GM18873 (cell line): ENCODE results near the gene IFIT1B.

Experiments
- ATAC-seq: cut with Tn5 transposase; IDR thresholded peaks from one replicate; pipeline ENCODE4 v1.9.1; 2021; ENCODE audit warnings: mild to moderate bottlenecking, moderate library complexity, moderate number of reproducible peaks; ENCODE audit not compliant: unreplicated experiment, low FRiP score

Gene IFIT1B

DNA sequence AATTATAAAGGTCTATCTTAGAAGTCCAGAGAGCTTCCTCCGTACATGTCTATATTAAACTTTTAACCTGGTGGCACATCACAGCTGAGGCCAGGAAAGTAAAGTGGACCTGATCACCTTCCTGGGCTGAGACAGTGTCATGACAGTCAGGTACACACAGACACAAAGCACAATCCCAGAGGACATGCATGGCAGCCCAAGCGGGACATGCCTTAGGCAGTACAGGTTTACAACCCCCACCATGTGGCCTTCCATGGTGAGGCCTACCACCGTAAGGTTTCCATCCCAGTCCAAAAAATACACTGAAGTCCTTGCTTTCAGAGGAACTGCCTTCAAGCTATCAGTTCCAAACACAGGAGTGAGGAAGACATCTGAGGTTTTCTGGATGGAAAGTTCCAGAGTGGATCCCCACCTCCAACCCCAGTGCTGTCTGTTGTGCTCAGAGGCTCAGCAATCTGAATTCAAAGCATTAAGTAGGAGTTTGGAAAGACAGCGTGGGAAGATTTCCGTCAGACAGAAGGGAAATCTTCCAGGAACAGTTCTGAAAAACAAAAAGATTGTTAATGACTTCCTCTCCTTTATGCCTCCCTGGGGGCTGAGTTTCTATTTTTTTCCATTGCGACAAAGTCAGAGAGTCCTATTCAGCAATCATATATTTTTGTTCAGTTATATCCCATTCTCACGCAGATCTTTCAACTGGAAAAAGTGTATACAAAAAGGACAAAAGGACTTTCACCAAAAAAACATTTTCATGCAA, 30.0 kb upstream of the IFIT1B start:
- no peak for ATAC-seq

DNA sequence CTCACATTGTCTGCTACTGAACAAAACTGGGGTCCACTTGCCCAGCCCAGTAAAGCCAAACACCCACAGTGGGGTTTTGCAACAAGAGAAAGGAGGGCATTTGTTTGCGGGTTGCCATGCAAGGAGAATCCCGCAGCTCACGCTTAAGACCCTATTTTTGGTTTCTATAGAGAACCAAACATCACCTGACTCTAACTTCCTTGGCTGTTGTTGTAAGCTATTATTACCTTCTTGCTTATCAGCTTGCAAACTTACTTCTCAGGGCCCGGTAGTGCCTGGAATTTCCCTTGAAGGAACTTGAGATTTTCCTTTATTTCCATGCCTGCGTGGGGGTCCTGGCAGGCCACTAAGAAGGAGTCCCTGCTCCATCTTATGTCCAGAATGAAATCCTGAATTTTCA, 29.4 kb upstream of the IFIT1B start:
- ATAC-seq, result no peak

DNA sequence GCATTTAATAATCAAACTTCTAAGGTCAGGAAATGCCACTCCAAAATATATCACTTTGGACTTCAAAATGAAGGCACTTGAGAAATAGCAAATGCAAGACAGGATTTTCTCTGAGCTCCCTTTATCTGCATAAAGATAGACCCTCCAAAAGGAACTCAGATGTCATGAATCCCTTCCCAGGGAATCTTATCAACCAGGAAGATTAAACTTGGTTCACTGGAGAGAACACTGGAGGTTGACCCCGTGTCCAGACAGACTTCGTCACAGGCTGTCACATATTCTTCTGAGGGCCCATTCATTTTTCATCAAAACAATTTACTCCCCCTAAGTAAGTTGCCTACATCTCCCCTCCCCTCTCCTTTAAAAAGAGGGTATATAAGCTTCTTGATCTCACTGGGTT, 28.9 kb upstream of the IFIT1B start:
- no peak for ATAC-seq

DNA sequence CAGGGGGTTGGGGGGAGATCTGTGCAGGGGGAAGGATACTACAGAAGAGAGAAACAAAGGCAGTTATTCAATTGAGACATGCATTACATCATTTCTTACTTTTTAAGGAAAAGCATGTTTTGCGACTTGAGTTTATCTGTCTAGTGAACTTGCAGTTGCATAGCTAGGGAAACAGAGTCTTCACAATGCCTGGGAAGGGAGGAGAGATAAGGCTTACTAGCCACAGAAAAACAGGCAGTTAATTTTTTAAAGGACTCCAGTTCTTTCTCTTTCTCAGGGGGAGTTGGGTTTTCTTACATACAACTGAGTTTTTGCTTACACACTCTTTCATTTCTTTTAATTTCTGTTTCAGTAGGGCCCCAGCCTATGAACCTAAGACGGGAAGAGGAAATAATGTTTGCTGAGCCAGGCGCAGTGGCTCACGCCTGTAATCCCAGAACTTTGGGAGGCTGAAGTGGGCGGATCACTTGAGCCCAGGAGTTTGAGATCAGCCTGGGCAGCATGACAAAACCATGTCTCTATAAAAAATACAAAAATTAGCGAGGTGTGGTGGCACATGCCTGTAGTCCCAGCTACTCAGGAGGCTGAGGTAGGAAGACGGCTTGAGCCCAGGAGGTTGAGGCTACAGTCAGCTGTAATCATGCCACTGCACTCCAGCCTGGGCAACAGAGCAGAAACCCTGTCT, 27.1 kb upstream of the IFIT1B start:
- peak; percentile 17 for ATAC-seq

DNA sequence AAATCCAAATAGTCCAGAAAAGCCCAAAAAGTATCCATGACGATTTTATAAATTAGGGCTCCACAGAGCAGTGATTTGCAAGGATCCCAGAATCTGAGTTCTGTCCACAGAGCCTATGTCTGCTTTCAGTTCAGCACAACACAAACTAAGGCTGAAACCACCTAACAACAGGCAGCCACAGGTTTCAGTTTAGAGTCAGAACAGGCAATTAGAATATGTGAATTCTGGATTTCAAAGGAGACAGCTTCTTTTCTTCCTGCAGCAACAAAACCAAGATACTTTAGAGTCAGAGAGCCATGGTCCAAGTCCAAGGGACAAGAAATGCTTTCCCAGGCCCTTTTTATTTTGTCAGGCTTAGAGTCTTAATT, 26.5 kb upstream of the IFIT1B start:
- ATAC-seq, result peak; percentile 86

DNA sequence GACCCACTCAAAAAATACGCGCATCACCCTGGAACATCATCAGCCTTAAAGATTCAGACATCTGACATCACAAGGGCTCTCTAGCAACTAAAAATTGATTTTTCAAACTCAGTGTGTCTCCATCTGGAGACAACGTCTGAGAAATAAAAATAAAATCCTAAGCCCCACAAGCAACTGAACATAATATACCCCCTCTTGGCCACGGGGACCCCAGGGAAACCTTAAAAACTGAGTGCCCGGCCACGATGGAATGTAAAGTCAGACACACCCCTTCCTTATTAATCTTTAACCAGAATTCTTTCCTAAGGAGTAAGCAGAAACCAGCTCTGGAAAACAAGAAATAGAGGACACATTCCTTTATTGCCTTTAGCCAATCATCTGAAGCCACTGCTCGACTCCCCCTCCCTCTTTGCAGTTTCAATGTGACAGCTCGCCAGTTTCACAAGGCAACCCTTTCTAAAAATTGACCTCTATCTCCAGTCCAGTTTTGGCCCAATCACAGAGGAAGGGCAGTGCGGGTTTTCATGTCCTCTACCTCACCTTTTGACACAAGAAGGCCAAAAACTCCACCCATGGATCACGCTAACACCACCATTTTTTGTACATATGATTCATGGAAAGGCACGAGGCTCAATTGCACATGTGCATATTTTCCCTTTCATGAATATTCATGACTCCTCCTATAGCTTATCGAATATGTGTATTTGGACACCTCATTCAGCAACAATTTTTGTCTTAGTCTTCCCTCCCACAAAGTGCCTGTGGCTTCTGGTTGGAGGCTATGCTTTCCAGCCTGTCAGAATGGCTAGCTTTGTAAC, 25.9 kb upstream of the IFIT1B start:
- no peak for ATAC-seq

DNA sequence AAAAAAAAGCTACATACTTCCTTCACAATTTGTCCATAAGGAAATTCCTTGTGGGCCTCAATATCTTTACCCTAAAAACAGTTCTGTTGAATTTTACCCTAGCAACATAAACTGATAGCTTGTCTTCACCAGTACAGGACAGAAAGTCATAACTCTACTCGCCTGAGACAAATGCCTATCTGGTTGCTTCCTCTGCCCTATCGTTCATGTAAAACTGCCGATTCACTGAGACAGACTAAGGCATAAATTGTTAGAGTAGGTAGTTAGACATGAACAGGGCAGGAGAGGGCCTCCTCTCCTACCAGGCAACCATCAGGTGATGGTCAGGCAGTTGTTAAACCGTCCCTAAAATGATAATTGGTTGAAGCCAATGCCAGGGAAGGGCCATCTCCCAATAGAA, 25.1 kb upstream of the IFIT1B start:
- no peak for ATAC-seq

DNA sequence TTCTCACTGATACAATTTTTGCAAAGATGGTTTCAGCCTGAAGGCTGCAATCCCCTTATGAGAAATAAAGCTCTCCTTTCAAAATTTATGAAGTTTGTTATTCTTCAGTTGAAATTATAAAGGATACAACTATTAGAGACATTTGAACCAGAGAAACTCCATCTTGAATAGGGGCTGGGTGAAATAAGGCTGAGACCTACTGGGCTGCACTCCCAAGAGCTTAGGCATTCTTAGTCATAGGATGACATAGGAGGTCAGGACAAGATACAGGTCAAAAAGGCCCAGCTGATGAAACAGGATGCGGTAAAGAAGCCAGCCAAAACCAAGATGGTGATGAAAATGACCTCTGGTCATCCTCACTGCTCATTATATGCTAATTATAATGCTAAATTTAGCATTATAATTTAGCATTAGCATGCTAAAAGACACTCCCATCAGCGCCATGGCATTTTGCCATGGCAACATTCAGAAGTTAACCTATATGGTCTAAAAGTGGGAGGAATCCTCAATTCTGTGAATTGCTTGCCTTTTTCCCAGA, 22.4 kb upstream of the IFIT1B start:
- no peak for ATAC-seq

DNA sequence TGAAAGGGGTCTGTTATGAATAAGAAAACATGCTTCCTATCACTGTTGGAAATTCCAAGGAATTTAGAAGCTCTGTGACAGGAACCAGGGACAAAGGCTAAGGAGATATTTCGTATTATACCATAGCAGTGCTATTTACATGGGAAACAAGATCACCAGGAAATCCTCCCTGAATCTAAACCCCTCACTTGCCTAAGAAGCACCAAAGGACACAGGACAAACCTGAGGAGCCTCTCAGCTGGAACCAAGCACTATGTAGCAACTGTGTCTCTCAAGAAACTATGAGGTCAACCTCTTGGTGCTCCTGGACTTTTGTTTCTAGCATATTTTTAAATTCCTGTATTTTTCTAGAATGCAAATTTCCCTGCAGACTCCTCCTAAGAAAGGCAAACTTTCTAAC, 20.8 kb upstream of the IFIT1B start:
- ATAC-seq, result no peak

DNA sequence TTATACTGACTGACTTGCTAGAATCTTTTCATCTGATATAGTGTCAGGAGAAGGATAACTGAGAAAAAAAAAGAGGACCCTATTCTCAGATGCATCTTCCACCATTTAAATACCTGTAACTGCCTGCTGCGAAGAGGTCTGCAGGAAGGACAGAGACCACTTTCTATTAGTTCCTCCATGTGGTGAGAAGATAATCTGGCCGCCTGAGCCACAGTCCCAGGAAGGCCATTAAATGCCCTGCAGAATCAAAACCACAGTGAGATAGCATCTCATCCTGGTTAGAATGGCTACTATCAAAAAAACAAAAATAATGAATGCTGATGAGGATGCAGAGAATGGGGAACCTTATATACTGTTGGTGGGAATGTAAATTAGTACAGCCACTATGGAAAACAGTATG, 19.9 kb upstream of the IFIT1B start:
- no peak for ATAC-seq

DNA sequence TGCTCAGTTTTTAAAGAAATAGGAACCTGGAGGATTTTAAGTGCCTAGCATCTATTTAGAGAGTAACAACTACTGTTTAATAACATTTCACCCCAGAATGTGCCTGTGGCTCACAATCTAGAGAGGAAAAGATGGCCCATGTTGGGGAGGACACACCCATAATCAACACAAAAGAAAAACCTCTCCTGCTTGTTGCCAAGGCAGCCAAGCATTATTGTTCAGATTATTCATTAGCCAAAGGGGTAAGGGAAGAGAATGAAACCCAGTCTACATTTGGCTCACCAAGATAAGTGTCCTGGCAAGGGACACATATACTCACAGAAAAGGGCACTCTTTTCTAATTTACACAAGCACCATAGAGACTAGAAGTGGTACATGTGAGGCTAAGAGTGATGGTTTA, 17.7 kb upstream of the IFIT1B start:
- no peak for ATAC-seq

DNA sequence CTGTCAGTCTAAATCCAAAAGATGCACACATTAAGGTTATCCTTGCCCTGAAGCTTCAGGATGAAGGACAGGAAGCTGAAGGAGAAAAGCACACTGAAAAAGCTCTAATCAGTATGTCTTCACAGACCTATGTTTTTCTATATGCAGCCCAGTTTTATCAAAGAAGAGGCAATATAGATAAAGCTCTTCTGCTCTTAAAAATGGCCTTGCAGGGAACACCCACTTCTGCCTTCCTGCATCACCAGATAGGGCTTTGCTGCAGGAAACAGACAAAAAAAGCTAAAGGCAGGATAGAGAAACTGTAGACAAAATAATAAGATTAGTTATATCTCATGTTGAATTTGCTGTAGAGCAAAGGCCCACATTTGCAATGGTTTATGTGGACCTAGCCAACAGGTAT, 14.9 kb upstream of the IFIT1B start:
- no peak for ATAC-seq

DNA sequence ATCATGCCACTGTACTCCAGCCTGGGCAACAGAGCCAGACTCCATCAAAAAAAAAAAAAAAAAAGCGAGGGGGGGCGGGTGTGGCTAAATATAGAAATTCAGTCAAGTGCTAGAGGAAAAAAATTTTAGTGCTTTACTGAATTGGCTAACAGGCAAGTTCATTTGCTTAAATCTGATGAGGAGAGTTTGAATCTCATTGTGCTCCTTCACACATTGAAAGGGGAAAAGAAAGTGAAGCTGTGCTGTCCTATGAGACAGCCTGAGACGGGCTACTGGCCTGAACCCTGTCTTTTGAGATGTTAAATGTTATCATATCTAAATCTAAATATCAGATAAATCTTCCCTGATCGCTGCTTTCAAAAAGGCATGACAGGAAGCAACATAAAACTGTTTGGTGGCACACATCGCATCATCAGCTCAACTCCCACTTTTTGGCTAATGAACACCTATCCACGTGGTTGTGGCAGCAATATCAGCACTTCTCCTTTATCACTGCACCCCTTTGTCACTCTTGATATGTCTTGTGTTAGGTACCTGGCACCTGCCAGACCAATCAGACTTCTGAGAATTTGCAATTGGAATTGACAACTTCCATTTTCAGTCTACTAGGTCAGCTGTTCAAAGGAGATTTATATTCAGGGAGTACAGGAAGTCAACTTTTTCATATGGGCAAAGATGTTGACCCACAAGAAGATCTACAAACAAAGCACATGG, 14.0 kb upstream of the IFIT1B start:
- no peak for ATAC-seq

DNA sequence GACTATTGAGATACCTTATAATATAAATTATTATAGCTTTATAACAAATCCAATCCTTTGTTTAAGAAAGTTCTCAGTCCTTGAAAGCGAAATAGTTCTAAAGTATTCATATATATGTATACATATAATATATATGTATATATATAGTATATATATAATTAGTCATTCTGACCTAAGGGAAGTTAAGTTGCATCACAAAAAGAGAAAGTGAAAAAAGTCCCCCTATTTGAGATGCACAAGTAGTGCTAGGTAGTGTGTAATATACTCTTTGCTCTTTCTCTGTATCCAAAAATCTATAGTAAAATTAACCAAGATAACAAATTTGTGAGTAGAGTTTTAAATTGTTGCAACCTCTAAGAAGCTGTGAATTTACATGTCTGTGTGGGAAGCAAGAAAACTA, 13.3 kb upstream of the IFIT1B start:
- no peak for ATAC-seq

DNA sequence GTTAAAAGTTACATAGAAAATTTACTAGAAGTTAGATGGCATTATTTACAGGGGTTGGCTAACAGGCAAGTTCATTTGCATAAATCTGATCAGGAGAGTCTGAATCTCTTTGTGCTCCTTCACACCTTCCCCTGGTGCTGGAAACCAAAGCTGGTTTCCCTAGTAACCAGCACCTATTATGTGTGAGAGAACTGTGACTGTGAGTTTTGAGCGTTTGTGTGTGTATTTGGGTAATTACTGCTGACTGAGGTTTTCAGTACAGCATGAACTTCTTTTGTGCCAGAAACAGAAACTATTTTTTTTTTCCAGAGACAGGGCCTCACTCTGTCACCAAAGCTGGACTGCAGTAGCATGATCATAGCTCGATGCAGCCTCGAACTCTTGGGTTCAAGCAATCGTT, 10.3 kb upstream of the IFIT1B start:
- peak; percentile 48 for ATAC-seq

DNA sequence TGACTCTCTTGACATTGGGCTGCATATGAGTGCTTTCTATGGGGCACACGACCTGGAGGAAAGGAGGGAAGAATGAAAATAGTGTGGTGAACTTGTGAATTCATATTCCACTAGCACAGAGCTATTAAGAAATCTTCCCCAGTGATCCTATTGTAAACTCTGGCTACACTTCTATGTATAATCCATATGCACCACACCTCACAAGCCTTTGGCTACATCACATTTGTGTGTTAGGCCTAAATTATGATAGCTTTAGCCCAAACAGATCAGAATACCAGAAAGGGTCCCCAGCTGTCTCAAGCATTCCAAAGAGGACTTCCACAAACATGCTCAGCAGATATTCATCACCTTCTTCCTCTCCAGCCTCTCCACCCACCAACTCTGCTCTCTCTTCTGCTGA, 9.7 kb upstream of the IFIT1B start:
- ATAC-seq, result no peak

DNA sequence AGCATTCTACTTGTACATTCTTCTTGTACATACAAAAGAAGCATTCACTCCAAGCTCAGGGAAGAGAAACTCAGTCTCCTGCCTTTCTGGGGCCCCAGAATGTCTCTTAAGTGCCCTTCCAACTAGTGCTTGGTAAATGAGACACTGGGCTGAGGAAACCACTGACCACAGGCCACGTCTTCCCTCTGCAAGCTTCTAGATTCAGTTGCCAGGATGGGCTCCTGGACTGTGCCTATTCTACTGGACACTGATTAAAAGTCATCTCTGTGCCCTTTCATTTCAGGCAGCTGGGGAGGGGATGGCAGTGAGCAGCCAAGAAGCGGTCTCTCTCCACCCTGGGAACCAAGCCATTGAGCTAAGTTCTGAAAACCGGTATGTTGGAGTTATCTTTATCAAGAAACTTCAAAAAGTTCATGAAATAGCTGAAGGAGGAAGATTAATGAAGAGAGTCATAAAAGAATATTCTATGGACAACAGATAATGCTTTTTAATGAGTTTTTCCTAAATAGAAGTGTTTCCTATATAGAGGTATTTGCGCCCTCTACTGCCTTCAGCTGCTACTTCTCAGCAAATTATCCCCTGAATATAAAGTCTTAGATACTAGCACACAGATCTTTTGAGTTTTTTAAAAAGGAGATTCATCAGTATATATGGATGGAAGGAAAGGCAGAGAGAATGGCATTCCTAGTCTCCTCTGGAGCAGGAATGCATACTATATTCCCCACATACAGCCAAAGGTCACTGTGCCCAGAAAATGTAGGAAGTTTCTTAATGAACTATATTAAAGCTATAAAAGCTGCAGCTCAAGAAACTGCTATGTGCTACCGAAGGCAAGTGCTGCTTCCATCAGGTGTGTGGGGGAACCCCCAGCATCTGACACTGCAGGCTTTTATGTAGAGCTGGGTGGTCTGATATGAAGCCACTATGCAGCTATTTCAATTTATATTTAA, 8.4 kb upstream of the IFIT1B start:
- no peak for ATAC-seq

DNA sequence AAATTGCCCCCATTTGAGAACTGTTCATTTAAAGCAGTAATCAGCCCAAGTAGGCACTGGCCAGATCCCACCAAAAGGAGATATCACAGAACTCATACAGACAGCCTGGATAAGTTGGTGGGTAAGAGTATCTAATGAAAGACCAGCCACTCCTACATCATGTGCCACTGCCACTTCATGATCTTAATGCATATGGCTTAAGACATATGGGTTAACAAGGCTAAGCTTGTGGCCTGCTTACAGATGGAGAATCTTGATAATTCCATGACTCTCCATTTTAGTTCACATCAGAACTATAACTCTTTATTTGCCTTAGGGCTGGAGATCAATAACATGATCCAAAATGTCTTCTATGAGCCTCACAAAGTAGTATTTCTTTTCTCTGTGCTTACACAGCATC, 6.8 kb upstream of the IFIT1B start:
- ATAC-seq, result no peak

DNA sequence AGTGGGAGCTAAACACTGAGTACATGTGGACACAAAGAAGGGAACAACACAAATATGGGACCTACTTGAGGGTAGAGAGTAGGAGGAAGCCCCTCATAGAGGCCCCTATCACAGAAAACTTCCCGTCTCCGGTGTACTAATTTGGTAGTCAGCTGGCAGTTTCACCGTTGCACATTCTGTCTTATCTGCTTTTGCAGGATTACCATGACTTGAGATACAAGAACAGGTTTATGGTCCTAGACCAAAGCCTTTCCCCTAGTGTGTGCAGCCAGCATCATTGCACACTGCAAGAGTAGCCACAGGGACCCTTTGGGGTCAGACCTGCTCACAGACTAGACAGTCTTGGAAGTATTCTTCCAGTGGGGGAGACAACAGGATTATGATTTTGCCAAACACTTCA, 5.9 kb upstream of the IFIT1B start:
- no peak for ATAC-seq
